OCI-LY1 (cell line): ENCODE data around the gene ARHGEF19.

Experiments
- EZH2 ChIP-seq: fragments of 200-600 bp; sonication (generic), shearing (Covaris generic); IDR thresholded peaks from 2 replicates; pipeline ENCODE4 v1.8.0; 2017; ENCODE audit warnings: borderline replicate concordance, mixed run types, mild to moderate bottlenecking, antibody characterized with exemption, low read length, moderate library complexity, mixed read lengths
- TF ChIP-seq, protein P1 (sequence below): fragments of 200-600 bp; sonication (generic), shearing (Covaris generic); IDR thresholded peaks from 2 replicates; pipeline ENCODE4 v1.5.1; 2017; ENCODE audit warnings: mild to moderate bottlenecking, antibody characterized with exemption, low read length, moderate library complexity, mixed read lengths

DNA sequence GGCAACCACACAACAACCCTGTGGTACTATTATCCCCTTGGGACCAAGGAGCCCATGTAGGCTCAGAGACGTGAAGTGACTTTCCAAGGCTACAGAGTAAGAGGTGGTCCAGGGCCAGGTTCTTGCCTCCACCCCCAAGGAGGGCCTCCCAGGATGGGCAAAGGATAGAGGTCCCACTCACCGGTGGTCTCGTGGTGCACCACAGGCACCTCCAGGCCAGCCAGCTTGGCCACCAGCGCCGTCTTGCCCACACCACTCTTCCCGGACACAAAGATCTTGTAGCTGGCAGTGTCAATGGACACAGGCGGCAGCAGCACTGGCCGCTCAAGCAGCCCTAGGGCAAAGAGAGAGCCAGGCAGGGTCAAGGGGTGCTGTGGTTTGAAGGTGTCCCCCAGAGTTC is 21.0 kb upstream of the ARHGEF19 start:
- TF ChIP-seq, protein P1, sequence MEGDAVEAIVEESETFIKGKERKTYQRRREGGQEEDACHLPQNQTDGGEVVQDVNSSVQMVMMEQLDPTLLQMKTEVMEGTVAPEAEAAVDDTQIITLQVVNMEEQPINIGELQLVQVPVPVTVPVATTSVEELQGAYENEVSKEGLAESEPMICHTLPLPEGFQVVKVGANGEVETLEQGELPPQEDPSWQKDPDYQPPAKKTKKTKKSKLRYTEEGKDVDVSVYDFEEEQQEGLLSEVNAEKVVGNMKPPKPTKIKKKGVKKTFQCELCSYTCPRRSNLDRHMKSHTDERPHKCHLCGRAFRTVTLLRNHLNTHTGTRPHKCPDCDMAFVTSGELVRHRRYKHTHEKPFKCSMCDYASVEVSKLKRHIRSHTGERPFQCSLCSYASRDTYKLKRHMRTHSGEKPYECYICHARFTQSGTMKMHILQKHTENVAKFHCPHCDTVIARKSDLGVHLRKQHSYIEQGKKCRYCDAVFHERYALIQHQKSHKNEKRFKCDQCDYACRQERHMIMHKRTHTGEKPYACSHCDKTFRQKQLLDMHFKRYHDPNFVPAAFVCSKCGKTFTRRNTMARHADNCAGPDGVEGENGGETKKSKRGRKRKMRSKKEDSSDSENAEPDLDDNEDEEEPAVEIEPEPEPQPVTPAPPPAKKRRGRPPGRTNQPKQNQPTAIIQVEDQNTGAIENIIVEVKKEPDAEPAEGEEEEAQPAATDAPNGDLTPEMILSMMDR, result no peak
- no peak for TF ChIP-seq EZH2
